SK-N-MC (cell line): ENCODE data around the gene UBL4A.
A peak's percentile ranks its signal among the peaks of the same experiment; 100 is the strongest.

Experiments
- DNase-seq: peaks from one replicate; pipeline ENCODE4 v3.0.0-alpha.2; 2011; ENCODE audit warnings: low read depth, low spot score
- H3K27ac ChIP-seq: fragments of 200-600 bp; sonication (generic); 2 replicates; pipeline ENCODE4 v1.5.1; 2016; ENCODE audit warnings: mixed run types
- H3K36me3 ChIP-seq: fragments of 200-600 bp; sonication (generic); 2 replicates; pipeline ENCODE4 v1.6.1; 2017; ENCODE audit warnings: antibody characterized with exemption, low read length, mixed read lengths; ENCODE audit not compliant: insufficient read depth
- H3K4me3 ChIP-seq: fragments of 200-600 bp; sonication (generic); 2 replicates; pipeline ENCODE4 v1.5.1; 2016
- H3K9ac ChIP-seq: fragments of 200-600 bp; sonication (generic); 2 replicates; pipeline ENCODE4 v1.8.0; 2017; ENCODE audit warnings: mixed run types, mixed read lengths; ENCODE audit not compliant: insufficient read length
- H3K9me3 ChIP-seq: fragments of 200-600 bp; sonication (generic); 2 replicates; pipeline ENCODE4 v1.6.1; 2017; ENCODE audit warnings: low read depth, mild to moderate bottlenecking, antibody characterized with exemption, low read length, moderate library complexity, mixed read lengths
- EZH2 ChIP-seq: fragments of 200-600 bp; sonication (generic); IDR thresholded peaks from one replicate; pipeline ENCODE4 v1.6.1; 2017; ENCODE audit warnings: antibody characterized with exemption
- FOXP2 ChIP-seq: optimal IDR thresholded peaks from 2 replicates; pipeline ENCODE3; 2011; ENCODE audit warnings: mild to moderate bottlenecking, moderate library complexity; ENCODE audit not compliant: insufficient read depth; ENCODE audit errors: extremely low read length, control extremely low read depth
- POLR2AphosphoS5 ChIP-seq: IDR thresholded peaks from 2 replicates; pipeline ENCODE4 v1.6.1; 2012; ENCODE audit warnings: mild to moderate bottlenecking, low read depth, low read length, borderline replicate concordance

The UBL4A gene

DNA sequence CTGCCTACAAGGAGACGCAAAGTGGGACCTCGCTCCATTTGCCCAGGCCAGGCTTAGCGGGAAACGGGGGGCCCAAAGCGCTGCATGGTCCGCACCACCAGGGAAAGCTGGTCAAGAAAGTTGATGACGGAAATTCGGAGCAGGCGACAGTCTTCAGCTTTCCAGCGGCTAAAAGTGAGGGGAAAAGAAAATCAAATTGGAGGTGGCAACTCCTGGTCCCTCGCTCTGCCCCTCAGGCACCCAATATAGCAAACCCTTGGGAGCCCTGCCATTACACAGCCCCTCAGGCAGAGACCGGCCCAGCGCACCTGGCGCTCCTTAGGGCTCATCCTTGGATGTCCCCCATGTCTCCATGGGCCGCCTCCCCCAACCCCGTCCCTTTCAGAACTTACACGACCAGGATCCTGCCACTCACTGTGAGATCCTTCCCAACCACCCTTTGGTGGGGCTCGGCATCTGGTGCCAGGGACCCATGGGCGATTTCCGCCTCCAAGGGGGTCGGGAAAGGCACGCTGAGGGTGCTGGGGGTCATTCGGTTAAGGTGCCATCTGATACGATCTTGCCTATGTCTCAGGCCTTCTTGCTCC lies 8.4 kb downstream of the UBL4A start:
- peak overlapping the region; percentile 79 for H3K4me3 ChIP-seq
- H3K9ac ChIP-seq = peak overlapping the region; percentile 62
- no peaks in the 10 kb centered on the region for H3K9me3 ChIP-seq
- TF ChIP-seq EZH2 (no peak), FOXP2 (no peak)
- DNase-seq = no peak
- no peaks in the 10 kb centered on the region for H3K36me3 ChIP-seq
- no peak overlapping the region for H3K27ac ChIP-seq

DNA sequence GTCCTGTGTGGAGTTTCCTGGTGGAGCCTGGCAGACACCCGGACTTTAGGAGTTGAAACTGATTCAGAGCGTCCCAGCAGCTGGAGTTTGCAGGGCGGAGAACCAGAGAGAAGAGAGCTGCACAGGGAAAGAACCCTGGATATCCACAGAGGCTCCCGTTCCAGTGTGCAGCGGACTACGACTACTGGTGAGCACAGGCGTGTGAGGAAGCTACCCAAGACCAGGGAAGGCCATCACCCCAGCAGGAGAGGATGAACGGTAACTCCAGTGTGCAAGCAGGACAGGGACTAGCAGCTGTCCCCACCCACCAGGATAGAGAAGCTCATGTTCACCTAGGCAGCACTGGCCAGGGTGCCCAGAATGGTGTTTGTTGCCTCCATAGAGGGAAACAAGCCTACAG lies 9.6 kb downstream of the UBL4A start:
- DNase-seq = no peak

DNA sequence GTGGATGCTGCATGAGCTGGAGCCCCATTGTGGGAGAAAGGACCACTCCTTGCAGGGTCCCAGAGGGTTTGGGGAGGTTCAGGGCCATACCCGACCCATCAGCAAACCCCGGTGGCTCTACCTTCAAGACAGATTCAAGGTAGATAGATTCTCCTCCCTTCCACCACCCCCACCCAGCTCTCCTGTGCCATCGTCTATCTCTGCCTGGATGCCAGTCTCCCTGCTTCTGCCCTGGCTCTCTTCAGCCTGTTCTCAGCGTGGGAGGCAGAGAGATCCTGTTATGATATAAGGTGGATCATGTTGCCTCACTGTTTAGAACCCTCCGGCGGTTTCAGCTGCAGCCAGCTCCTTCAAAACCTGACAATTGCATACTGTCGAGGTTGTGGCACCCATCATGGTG lies 12.7 kb downstream of the UBL4A start:
- Histone ChIP-seq H3K36me3 (no peaks in the 10 kb centered on the region; the same call in 1 of the 2 replicates), H3K9me3 (no peaks in the 10 kb centered on the region), H3K4me3 (no peak overlapping the region), H3K9ac (no peak overlapping the region), H3K27ac (no peak overlapping the region)
- no peak for TF ChIP-seq EZH2
- no peak for TF ChIP-seq POLR2AphosphoS5
- no peak for TF ChIP-seq FOXP2
- no peak for DNase-seq

More for the DNA sequence above, 9.6 kb downstream of the UBL4A start:
- no peaks in the 10 kb centered on the region for H3K36me3 ChIP-seq
- H3K27ac ChIP-seq = no peak overlapping the region
- TF ChIP-seq EZH2 (no peak), FOXP2 (no peak), POLR2AphosphoS5 (no peak)
- no peaks in the 10 kb centered on the region for H3K9me3 ChIP-seq
- no peak overlapping the region for H3K4me3 ChIP-seq
- H3K9ac ChIP-seq = no peak overlapping the region

DNA sequence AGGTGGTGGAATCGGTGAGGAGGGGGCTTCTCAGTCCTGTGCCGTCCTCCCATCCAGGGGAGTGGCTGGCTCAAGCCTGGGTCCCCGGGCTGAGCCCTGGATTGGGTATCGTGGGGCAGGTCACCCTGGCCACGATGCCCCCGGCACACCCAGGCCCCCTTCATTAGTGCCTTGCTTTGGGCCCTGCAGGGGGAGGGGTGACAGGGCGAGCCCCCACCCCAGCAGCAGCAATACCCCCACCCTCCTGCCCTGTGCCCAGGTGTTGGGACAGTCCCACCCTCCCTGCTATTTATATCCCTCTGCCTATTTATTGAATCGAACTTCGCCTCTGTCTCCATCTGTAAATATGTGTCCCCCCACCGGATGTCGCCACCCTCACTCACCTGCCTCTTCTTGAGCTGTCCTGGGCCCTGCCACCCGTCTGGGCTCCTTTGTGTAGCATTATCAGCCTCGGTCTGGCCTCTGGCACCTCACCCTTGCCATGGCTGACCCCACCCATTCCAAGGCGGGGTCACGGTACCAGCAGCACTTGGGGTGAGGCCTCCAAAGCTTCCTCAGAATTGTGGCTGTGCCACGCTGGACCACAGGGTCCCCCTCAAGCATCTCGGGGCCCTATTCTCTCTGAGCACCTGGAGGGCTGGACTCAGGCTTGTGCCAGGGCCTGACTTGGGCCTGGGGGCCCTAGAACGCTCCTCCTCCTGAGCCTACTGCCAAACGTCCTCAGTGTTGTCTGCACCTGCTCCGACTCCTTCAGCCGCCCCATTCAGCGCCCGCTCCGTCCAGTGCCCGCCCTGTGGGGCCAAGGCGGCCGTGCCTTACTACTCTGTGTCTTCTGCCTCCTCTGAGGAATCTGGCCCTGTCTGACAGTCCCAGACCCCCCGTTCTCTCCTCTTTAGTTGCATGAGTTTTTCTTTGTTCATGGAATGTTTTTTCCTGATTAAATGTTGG lies 13.5 kb downstream of the UBL4A start:
- DNase-seq = no peak
- no peaks in the 10 kb centered on the region; the same call in 1 of the 2 replicates for H3K36me3 ChIP-seq
- H3K27ac ChIP-seq = no peak overlapping the region
- no peaks in the 10 kb centered on the region for H3K9me3 ChIP-seq
- TF ChIP-seq POLR2AphosphoS5 (no peak), FOXP2 (no peak), EZH2 (no peak)
- H3K9ac ChIP-seq = no peak overlapping the region
- no peak overlapping the region for H3K4me3 ChIP-seq

DNA sequence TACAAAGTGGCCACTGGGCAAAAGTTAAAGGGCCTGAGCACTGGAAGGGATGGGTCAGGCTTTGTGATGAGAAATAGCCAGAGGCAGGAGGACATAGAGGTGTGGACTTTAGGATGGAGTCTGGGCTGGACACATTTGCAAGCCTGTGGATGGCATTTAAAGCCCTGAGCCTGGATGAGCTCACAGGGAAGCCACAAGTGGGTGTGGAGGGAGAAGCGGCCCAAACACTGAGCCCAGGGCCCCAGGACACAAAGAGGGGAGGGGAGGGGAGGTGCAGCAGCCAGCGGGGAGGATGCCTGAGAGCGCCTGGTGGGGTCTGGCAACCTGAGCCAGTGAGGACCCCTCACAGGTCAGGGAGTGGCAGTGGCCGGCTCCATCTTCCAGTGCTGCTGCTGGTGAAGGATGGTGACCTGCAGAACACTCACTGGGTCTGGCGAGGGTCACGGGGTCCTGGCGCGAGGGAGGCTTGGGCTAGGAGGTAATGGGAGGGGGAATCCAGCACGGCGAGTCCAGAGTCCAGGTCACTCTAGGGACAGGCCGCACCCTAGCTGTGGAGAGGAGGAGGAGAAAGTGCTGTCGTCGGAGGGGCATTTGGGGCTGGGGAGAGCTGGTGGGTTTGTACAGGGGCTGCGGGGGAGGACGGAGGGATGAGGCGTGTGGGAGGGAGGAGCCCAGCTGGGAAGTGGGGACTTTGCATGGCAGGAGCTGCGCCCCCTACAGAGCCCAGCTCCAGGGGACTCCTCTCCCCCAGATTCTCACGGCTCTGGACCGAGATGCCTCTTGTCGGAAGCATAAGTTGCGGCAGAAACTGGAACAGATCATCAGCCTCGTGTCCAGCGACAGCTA lies 14.4 kb downstream of the UBL4A start:
- Histone ChIP-seq H3K9ac (no peak overlapping the region), H3K27ac (no peak overlapping the region), H3K36me3 (no peaks in the 10 kb centered on the region; the same call in 1 of the 2 replicates), H3K9me3 (no peaks in the 10 kb centered on the region), H3K4me3 (no peak overlapping the region)
- TF ChIP-seq EZH2 = no peak
- no peak for TF ChIP-seq FOXP2
- no peak for TF ChIP-seq POLR2AphosphoS5
- DNase-seq = no peak

DNA sequence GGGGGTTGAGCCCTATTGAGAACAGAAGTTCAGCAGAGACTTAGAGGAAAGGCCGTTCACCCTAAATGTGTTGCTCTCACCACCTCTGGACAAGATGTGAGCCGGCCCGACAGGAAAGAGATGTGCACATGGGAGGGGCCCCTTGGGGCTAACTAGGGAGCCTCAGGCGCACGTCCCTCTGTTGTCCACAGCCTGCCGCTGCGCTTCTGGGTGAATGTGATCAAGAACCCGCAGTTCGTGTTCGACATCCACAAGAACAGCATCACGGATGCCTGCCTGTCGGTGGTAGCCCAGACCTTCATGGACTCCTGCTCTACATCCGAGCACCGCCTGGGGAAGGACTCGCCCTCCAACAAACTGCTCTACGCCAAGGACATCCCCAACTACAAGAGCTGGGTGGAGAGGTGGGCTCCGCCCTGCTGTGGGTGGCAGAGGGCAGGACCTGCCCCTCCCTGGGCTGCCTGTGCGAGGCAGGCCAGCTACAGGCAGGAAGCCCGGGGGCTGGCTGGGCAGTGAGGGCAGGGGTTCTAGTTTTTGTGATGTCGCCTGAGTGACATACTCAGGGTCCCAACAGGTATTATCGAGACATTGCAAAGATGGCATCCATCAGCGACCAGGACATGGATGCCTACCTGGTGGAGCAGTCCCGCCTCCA lies 15.4 kb downstream of the UBL4A start:
- no peak overlapping the region for H3K4me3 ChIP-seq
- TF ChIP-seq FOXP2 (no peak), EZH2 (no peak), POLR2AphosphoS5 (no peak)
- no peak overlapping the region for H3K27ac ChIP-seq
- H3K9ac ChIP-seq = no peak overlapping the region
- no peaks in the 10 kb centered on the region; the same call in 1 of the 2 replicates for H3K36me3 ChIP-seq
- H3K9me3 ChIP-seq = no peaks in the 10 kb centered on the region
- no peak for DNase-seq

DNA sequence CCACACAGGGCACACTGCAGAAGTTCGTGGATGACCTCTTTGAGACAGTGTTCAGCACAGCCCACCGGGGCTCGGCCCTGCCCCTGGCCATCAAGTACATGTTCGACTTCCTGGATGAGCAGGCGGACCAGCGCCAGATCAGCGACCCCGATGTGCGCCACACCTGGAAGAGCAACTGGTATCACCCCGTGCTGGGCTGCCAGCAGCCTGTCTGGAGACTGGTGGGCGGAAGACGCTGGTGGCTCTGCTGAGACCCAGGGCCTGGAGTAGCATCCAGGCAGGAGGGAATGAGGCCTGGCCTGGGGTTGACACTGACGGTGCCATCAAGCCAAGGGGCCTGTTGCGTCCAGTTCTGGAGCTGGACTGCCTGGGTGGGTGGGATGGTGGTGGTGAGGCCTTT lies 16.0 kb downstream of the UBL4A start:
- DNase-seq = no peak
- no peak overlapping the region for H3K4me3 ChIP-seq
- H3K9me3 ChIP-seq = no peaks in the 10 kb centered on the region
- no peak overlapping the region for H3K9ac ChIP-seq
- TF ChIP-seq FOXP2 = no peak
- no peaks in the 10 kb centered on the region; the same call in 1 of the 2 replicates for H3K36me3 ChIP-seq
- no peak overlapping the region for H3K27ac ChIP-seq

DNA sequence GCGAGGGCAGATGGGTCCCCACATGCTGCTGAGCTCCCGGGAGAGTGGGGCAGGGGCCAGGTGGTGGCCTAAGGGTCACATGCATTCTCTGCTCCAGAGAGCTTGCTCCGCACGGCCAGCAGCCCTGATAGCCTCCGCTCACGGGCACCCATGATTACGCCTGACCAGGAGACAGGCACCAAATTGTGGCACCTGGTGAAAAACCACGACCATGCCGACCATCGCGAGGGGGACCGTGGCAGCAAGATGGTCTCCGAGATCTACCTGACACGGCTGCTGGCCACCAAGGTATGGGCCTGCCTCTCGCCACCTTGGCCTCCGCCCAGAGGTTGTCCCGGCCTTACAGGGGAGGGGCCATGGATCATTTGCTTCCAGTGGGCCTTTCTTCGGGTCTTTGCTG lies 16.5 kb downstream of the UBL4A start:
- Histone ChIP-seq H3K4me3 (no peak overlapping the region), H3K9ac (no peak overlapping the region), H3K36me3 (no peaks in the 10 kb centered on the region; the same call in 1 of the 2 replicates), H3K27ac (no peak overlapping the region), H3K9me3 (no peaks in the 10 kb centered on the region)
- TF ChIP-seq EZH2 = no peak
- TF ChIP-seq POLR2AphosphoS5 = no peak
- TF ChIP-seq FOXP2 = no peak
- no peak for DNase-seq
